GM06990 (cell line): Measurements from ENCODE around the gene DIAPH1.

Experiments
- DNase-seq: peaks from one replicate; pipeline ENCODE4 v3.0.0-alpha.2; 2011; ENCODE audit not compliant: insufficient read length; ENCODE audit errors: extremely low read depth
- H3K27me3 ChIP-seq: replicated peaks from 2 replicates; pipeline ENCODE4 v1.6.0; 2011; ENCODE audit warnings: low read length; ENCODE audit not compliant: control insufficient read depth, insufficient read depth
- H3K36me3 ChIP-seq: 2 replicates; pipeline ENCODE4 v1.5.1; 2011; ENCODE audit warnings: low read length; ENCODE audit not compliant: control insufficient read depth, insufficient read depth
- H3K4me3 ChIP-seq: replicated peaks from 2 replicates; pipeline ENCODE4 v1.5.1; 2011; ENCODE audit warnings: low read depth, mild to moderate bottlenecking, control low read depth, low read length
- TF ChIP-seq, protein P1 (sequence below): IDR thresholded peaks from 2 replicates; pipeline ENCODE4 v1.5.1; 2011; ENCODE audit warnings: low read length, control low read depth, mild to moderate bottlenecking, inconsistent platforms; ENCODE audit not compliant: insufficient read depth, poor library complexity, severe bottlenecking

Gene DIAPH1

DNA sequence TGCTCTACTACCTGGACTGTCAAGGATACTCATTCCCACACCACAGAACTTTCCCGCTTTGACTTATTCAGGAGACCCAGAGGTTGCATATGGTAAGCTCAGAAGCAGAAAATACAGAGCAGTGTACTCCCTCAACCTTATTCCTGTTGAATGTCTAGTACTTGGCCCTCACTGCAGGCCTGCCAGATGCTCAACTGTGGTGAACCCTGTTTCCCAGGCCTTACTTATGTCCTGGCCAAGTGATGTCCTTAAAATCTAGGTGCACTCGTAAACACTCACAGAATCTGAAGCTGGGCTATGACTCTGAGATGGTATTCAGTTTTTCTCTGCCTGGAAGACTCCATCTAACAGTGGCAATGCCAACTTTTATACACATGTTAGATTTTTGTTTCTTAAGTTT is 21.0 kb downstream of the DIAPH1 start:
- H3K4me3 ChIP-seq: no peak overlapping the region
- DNase-seq: no peak
- peaks cover 3% of the 10 kb centered on the region for H3K36me3 ChIP-seq
- H3K27me3 ChIP-seq: no peaks in the 10 kb centered on the region
- TF ChIP-seq, protein P1, sequence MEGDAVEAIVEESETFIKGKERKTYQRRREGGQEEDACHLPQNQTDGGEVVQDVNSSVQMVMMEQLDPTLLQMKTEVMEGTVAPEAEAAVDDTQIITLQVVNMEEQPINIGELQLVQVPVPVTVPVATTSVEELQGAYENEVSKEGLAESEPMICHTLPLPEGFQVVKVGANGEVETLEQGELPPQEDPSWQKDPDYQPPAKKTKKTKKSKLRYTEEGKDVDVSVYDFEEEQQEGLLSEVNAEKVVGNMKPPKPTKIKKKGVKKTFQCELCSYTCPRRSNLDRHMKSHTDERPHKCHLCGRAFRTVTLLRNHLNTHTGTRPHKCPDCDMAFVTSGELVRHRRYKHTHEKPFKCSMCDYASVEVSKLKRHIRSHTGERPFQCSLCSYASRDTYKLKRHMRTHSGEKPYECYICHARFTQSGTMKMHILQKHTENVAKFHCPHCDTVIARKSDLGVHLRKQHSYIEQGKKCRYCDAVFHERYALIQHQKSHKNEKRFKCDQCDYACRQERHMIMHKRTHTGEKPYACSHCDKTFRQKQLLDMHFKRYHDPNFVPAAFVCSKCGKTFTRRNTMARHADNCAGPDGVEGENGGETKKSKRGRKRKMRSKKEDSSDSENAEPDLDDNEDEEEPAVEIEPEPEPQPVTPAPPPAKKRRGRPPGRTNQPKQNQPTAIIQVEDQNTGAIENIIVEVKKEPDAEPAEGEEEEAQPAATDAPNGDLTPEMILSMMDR: no peak

GRCh38 chr5:141597394-141597793 is 21.4 kb downstream of the DIAPH1 start:
- Histone ChIP-seq H3K27me3 (no peaks in the 10 kb centered on the region), H3K36me3 (peaks cover 3% of the 10 kb centered on the region), H3K4me3 (no peak overlapping the region)
- no peak for DNase-seq
- TF ChIP-seq, protein P1: no peak

- Histone ChIP-seq H3K36me3 (peaks cover 3% of the 10 kb centered on the region), H3K4me3 (no peak overlapping the region), H3K27me3 (no peaks in the 10 kb centered on the region)
- TF ChIP-seq, protein P1: no peak
- no peak for DNase-seq
These were observed 21.9 kb downstream of the DIAPH1 start for GRCh38 chr5:141596867-141597266.

DNA sequence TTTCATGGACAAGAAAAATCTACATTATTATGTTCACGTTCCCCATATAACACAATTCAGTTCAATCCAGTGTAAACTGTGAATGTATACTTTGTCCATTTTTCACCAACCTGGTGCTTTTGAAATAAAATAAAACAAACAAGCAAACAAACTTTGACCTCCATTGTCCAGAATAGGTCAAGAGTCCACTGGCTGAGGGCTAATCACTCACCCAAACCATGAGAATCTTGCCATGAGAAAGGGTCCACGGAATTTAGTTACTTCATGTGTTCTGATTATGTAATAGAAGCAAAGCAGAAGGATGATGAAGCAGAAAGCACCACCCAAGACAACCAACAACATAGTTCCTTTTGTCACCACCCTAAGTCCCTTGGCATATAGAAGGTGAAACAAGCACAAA is 28.7 kb downstream of the DIAPH1 start:
- no peak overlapping the region for H3K4me3 ChIP-seq
- DNase-seq: no peak
- TF ChIP-seq, protein P1: no peak
- no peaks in the 10 kb centered on the region for H3K27me3 ChIP-seq
- H3K36me3 ChIP-seq: peaks cover 5% of the 10 kb centered on the region

DNA sequence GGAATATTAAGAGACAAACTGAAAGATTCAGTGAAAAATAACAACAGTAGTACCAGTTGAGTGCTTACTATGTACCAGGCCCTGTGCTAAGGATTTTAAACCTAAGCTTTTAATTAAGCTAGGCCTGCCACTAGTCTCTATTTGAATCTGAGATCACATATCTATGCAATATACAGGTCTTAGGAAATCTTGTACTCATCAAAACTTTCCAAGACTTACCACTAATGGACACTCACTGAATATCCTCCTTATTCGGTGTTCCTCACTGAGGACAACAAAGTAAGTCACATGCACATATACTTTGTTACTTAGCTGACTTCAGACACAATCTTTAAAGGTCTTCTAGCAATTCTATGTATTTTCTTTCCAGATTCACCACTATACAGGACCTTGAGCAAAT is 32.6 kb downstream of the DIAPH1 start:
- no peaks in the 10 kb centered on the region for H3K27me3 ChIP-seq
- H3K4me3 ChIP-seq: no peak overlapping the region
- TF ChIP-seq, protein P1: no peak
- peaks cover 11% of the 10 kb centered on the region for H3K36me3 ChIP-seq
- DNase-seq: no peak

DNA sequence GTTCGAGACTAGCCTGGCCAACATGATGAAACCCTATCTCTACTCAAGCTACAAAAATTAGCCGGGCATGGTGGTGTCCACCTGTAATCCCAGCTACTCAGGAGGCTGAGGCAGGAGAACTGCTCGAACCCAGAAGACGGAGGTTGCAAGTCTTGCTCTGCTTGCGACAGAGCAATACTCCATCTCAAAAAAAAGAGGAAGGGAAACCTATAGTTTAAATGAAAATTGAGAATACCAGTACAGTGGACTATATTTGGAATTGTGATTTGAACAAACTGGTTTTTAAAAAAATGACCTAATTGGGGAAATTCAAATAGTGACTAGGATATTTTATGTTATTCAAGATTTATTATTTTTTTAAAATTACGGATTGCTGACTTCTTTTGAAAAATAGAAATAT is 33.2 kb downstream of the DIAPH1 start:
- Histone ChIP-seq H3K27me3 (no peaks in the 10 kb centered on the region), H3K36me3 (peaks cover 13% of the 10 kb centered on the region), H3K4me3 (no peak overlapping the region)
- TF ChIP-seq, protein P1: no peak
- no peak for DNase-seq
